ENCODE results near the gene GLB1L2. TPM values are rescaled to one million over a fixed set of nuclear protein-coding genes. Genes with fewer than 3 reads are reported as not detected.

The GLB1L2 gene
- total and polyA plus RNA-seq, 2 of the 4 experiments (the other 2 are of a cell fraction): under 0.01 to 0.26 TPM

DNA sequence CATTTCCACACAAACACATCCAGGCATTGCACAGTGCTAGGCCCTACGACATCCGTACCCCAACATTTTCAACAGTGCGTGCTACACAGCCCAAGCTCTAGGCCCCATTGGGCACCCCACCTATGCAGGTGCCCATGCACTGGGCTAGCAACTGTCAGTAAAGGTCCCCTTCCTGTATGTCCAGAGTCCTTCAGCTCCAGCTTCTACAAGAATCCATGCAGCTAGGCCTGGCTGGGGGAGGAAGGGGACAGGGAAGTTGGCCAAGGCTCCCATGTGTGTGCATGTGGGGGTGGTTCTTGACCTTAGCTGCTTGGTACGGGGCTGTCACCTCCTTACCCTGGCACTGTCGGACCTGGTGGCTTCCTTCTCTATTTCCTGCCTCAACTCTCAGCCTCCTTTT is 79.0 kb downstream of the GLB1L2 start:
- no peak overlapping the region for H3K4me3 ChIP-seq (ENCODE audit: insufficient read depth, low read depth, low read length)
- CTCF ChIA-PET: interaction anchor here (1.3 kb wide), 1 partner anchor 9 kb away, joined by 3 read pairs; no protein-coding TSS in a partner anchor

More for the DNA sequence above, 79.0 kb downstream of the GLB1L2 start:
- Histone ChIP-seq H2BK120ac (ENCODE audit: low read depth, low read length) (no peak overlapping the region), H4K5ac (ENCODE audit: low read depth, low read length) (no peak overlapping the region), H3K56ac (ENCODE audit: extremely low read depth, insufficient read depth, low read length) (no peak overlapping the region), H2AK9ac (replicated peaks; ENCODE audit: low read depth, low read length, poor library complexity) (no peak overlapping the region), H2AFZ (replicated peaks; ENCODE audit: low read length, poor library complexity) (no peak overlapping the region), H3K4ac (ENCODE audit: low read depth, low read length) (no peak overlapping the region), H3K9me3 (ENCODE audit: control insufficient read depth, insufficient read depth, low read length) (peaks cover 2% of the 10 kb centered on the region; the same call in 1 of the 2 replicates), H2BK5ac (ENCODE audit: low read depth, low read length, poor library complexity, severe bottlenecking) (no peak overlapping the region), H4K91ac (ENCODE audit: insufficient read depth, low read depth, low read length) (no peak overlapping the region), H3K9ac (ENCODE audit: low read depth, low read length) (no peak overlapping the region), H3K4me1 (ENCODE audit: control insufficient read depth, insufficient read depth, low read length) (no peaks in the 10 kb centered on the region), H2BK15ac (ENCODE audit: low read depth, low read length) (no peak overlapping the region), H3K14ac (replicated peaks; ENCODE audit: low read depth, low read length) (no peak overlapping the region), H3K18ac (ENCODE audit: low read depth, low read length) (no peak overlapping the region), H4K8ac (ENCODE audit: low read depth in 2 of 2, low read length in 2 of 2) (no peak overlapping the region), H4K20me1 (ENCODE audit: insufficient read depth, low read length) (no peaks in the 10 kb centered on the region), H3K36me3 (ENCODE audit: control insufficient read depth, insufficient read depth, low read length) (no peaks in the 10 kb centered on the region), H3K79me1 (ENCODE audit: low read depth in 1 of 2, low read length in 2 of 2) (no peaks in the 10 kb centered on the region), H3K23ac (ENCODE audit: low read depth, low read length) (no peak overlapping the region), H3K9me1 (ENCODE audit: insufficient read depth, low read length) (no peaks in the 10 kb centered on the region), H2AK5ac (ENCODE audit: low read depth, low read length) (no peak overlapping the region), H3K27me3 (ENCODE audit: control insufficient read depth, insufficient read depth, low read length) (peaks cover 29% of the 10 kb centered on the region), H3K4me2 (ENCODE audit: low read depth, low read length) (no peak overlapping the region), H2BK20ac (ENCODE audit: low read depth, low read length) (no peak overlapping the region), H3K27ac (ENCODE audit: insufficient read depth, low read length) (no peak overlapping the region)
- no peak for ATAC-seq (ENCODE audit: low read depth)
- POLR2A ChIA-PET (ENCODE audit: unreplicated experiment): no interaction called here
- BruUV-seq (replicated peaks): no TSS peak
- dilution Hi-C loops (cut with HindIII; ENCODE audit: low sequenced_read_pairs, unreplicated experiment): no loop called here
- TF ChIP-seq MAFK (IDR thresholded peaks at IDR 0.05; ENCODE audit: low read depth, low read length): no peak
- in situ Hi-C loops (cut with MboI; ENCODE audit: low sequenced_read_pairs): no loop called here
- intact Hi-C loops (cut with micrococcal nuclease): no loop called here
- DNase-seq: no peak
- 74% methylated on average over 3 of the region's 5 CpGs; no CpG with 5 or more reads in 1 of the 2 experiments for WGBS, 2 experiments (ENCODE audit: extremely low coverage in 2 of 2, insufficient read length in 1 of 2)
